GM18868 (cell line): ENCODE data around the gene DBH.
"Not testable (repeated sequence)": the region's sequence is repeated elsewhere in the genome, so short reads cannot be mapped to it uniquely, and the experiment has no call there.

Experiments
- ATAC-seq: cut with Tn5 transposase; IDR thresholded peaks from one replicate; pipeline ENCODE4 v1.9.1; 2021; ENCODE audit warnings: mild to moderate bottlenecking, moderate library complexity; ENCODE audit not compliant: unreplicated experiment

Gene DBH

DNA sequence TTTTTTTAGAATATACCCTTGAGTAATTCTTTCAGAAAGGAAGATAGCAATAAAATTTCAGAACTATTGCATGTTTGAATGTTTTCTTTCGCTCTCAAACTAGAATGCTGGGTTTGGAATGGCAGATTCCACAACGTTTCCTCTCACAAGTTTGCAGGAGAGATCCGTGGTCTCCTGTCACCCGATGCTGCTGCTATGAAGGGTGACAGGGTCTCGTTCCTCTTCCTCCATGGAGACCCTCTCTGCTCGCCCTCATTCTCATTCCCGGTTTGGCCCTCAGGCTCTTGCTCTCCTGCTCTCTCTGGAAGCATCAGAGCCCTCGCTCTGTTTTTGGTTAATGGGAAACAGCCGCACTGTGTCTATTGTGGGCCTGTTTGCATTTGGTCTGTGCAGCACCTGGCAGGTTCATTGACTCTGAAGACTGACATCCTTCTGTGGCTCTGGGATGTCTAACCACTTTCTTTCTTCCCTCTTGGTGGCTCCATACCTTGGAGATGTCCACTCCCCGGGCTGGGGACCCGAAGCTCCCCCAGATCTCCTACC, 14.4 kb upstream of the DBH start:
- ATAC-seq, result no peak

- no peak for ATAC-seq
Measured at GRCh38 chr9:133622555-133622954, 13.6 kb upstream of the DBH start.

DNA sequence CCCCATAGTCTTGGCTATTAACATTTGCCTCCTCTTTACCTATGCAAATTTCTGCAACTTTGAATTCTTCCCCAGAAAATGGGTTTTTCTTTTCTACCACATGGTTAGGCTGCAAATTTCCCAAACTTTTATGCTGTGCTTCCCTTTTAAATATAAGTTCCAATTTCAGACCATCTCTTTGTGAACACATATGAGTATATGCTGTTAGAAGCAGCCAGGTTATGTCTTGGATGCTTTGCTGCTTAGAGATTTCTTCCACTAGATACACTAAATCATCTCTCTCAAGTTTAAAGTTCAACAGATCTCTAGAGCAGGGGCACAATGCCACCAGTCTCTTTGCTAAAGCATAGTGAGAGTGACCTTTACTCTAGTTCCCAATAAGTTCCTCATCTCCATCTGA, 10.2 kb upstream of the DBH start:
- ATAC-seq, result not testable (repeated sequence)

- ATAC-seq, result no peak
Measured at GRCh38 chr9:133627341-133627740, 8.8 kb upstream of the DBH start.

GRCh38 chr9:133628766-133629165, 7.4 kb upstream of the DBH start:
- no peak for ATAC-seq

DNA sequence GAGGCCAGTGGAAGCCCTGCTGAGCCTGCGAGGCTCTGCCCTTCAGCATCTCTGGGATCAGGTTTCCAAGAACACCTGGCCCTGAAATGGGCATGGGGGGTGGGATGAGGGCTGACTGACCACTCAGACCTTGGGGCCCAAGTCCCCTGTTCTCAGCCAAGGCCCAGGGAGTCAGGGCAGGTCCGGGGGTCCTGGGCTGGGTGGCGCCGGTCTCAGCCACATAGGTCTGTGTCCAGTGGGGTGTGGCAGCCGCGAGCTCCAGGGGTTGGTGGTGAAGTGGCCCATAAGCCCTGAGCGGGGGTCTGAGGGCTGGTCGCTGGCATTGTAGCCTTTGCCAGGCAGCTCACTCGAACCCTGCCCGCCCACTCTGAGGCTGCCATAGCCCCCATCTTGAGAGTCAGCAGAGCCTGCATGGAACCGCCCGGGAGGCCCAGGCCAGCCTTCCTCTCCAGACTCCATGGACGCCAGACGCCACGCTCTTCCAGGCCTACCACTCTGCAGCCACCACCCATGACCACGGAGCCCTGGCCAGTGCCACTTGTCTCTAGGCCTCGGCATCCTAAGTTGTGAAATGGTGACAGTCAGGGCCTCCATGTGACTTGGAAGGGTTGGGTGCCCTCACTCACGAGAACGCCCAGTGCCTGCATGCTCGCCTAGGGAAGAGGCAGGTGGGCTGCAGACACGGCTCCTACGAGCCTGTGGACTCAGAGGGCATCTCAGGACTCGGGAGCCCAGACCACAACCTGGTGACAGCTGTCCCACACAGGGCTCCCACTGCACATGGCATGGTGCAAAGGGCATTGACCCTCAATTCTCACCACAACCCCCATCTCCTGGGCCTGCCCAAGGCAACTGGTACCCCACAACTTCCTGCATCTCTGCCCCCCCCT, 6.7 kb upstream of the DBH start:
- ATAC-seq, result no peak

GRCh38 chr9:133631111-133631510, 5.1 kb upstream of the DBH start:
- ATAC-seq, result no peak

DNA sequence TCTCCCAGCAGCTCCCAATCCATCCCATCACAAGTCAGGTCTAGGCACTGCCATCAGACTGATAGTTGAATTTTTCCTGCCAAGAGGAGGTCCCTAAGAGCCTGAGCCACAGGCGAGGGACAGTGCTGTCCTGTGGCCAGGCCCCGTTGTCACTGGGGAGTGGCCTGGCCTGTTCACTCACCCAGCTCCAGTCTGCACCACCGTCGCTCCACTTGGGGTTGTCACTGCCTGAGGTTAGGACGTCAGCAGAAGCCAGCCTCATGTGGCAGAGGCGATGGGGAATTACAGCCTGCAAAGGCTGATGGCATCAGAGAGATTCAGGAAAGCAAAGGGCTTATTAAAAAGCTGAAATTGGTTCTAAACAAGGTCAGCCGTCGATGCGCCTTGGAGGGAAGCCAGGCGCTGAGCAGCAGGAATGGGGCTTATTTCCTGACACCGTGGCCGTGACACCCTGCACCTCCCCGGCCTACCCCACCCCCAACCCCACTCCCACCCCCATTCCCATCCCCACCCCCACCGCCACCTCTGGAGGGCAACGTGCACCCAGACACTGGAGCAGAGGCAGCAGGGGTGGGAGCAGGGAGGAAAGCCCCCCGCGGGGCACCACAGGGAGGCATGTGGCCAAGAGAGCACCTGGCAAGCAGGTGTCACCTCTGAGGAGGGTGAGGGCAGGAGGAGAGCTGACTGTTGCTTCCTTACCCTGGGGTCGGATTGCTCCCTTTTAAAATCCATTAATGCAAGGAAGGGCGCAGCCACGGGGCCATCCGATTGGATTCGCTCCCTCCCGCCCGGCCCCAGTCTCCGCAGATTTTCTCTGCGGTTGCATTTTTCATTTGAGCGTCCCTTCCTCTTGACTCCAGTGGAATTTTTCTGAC, 3.1 kb upstream of the DBH start:
- no peak for ATAC-seq

DNA sequence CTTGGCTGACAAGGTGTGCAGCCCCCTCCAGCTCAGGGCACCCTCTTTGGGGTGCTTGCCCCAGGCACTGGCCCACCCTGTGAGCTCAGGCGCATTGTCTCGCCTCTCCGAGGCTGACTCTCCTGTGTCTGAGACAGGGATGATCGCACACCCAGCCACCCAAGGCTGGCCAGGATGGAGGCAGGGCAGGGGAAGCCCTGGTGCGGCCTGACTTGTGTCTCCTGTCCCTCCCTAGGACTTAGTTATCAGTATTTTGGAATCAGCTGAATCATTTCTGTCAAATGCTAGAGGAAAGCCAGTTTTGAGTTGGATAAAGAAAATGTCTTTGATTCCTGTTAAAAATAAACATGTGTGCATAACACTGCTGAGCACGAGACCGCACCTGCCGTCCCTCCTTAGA, 2.5 kb upstream of the DBH start:
- no peak for ATAC-seq

DNA sequence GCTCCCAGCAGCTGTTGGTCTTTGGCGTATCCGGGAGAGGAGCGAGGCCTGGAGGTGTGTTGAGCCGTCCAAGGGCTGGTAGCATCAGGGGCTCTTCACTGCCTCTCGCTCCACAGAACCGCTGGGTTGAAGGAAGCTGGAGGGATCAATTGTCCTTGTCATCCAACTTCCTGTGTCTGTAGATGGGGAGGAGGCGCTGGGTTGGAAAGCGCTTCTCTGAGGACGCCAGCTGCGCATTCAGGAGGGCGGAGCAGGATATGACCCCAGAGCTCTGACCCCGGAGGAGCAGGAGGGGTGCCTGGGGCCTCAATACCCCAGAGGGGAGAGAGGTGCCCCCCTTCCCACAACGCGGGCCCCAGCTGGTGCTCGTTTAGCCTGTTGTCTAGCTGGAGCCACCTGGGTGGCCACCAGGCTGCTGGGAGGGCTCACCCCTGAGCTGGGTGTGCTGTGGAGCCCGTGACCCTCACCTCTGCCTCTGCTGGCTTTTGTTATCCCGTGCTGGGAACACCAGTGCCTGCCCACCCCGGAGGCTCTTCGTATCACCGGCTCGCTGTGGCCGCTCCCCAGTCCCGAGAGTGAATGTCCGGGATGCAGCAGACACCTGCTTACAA, 2.0 kb upstream of the DBH start:
- no peak for ATAC-seq

DNA sequence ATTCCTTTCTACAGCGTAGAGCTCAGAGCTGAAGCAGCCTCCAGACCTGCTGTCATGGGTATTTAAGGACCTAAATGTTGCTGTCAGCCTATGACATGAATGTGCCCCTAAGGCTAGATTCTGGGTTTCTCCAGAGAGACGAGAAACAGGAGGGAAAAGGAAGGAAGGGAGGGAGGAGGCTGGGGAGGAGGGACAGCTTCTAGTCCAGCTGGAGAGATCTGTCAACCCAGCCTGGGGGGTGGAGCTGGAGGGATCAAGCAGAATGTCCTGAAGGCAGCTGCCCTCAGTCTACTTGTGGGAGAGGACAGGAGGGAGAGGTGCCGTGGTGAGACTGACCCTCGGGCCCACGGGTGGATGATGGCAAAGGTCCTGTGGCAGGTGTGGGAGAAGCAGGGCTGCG, 1.1 kb upstream of the DBH start:
- no peak for ATAC-seq

- no peak for ATAC-seq
Measured at GRCh38 chr9:133636902-133637301, 739 bp downstream of the DBH start.

GRCh38 chr9:133637451-133638055, 1.4 kb downstream of the DBH start:
- ATAC-seq, result no peak

DNA sequence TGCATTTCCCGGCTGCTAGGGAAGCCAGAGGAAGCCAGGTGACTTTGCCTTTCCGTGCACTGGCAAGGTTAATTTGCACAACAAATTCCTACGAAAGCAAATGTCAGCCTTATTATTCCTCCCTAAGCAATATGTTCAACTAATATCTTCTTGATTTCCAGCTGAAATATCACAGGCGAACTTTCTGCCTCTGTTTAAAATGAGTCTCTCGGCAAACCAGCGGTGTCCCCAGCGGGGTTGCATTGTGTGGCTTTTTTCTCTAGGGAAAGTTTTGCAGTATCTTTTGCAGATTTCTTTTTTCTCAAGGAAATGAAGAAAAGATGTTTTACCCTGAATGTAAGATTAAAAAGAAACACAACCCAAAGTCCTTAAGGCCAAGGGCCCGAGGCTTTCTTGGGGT, 1.9 kb downstream of the DBH start:
- ATAC-seq, result no peak

DNA sequence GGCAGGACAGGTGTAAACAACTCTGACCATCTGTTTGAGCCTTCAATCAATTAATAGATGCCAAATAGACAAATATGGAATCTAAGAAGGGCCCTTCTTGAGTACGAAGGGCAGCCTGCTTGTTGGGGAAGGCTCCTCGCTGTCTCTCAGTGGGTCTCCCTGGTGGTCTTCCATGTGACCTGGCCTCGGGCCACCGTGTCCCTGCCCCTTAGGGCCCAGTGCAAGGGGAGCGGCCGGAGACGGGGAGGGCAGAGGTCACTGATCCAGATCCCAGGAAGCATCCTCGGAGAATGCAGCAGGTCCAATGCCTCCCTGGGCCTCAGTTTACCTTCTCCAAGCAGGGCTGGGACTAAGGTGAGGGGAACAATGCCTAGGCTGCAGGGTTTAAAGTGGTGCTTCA, 2.5 kb downstream of the DBH start:
- ATAC-seq, result no peak

- no peak for ATAC-seq
Measured at GRCh38 chr9:133639613-133640012, 3.5 kb downstream of the DBH start.

DNA sequence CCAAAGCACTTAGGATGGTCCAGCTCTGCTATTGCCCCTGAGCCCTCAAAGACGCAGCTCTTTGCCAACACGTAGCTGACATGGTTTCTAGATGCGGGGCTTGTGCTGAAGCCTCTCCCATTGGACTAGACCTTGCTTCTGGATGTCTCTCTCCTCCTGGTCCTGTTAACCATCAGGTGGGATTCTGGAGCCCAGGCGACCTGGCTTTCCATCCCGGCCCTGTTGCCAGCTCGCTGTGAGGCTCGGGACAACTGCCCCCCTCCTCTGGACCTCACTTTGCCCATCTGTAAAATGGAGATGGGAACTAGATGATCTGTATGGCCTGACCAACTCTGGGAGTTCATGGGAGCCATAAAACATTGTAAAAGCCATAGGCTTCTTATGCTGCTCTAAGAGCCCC, 4.0 kb downstream of the DBH start:
- ATAC-seq, result no peak

DNA sequence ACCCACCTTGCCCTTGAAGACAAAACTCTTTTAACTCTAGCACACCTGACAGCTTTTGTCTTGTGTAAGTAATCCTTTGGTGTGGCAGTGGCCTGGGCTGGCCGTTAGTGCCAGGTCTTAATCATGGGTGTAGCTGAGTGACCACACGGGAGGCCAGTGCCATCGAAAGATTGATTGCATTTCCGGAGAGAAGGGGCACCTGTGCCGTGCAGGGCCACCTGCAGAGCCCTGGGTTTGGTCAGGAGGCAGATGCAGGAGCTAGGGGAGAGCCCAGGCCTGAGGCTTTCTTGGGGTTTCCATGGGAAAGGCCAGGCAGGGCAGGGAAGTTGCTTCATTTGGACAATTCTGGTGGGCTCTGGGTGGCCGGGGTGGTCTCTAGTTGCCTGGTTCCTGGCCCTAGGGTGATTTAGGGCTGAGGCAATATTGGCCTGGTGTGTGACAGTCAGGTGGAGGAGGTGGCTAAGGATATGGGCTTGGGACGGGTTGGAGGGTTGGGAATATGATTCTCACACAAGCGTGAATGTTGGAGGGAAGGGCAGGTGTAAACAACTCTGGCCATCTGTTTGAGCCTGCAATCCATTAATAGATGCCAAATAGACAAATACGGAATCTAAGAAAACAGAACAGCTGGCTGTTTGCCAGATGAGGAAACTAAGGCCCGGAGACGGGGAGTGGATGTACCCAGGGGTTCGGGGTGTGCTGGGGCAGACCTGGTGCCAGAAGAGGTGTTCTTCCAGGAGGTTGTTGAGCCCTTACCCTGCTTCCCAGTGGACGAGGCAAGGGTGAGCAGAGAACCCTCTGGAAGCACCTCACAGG, 4.6 kb downstream of the DBH start:
- ATAC-seq, result no peak

GRCh38 chr9:133641396-133641655, 5.2 kb downstream of the DBH start:
- ATAC-seq, result no peak

DNA sequence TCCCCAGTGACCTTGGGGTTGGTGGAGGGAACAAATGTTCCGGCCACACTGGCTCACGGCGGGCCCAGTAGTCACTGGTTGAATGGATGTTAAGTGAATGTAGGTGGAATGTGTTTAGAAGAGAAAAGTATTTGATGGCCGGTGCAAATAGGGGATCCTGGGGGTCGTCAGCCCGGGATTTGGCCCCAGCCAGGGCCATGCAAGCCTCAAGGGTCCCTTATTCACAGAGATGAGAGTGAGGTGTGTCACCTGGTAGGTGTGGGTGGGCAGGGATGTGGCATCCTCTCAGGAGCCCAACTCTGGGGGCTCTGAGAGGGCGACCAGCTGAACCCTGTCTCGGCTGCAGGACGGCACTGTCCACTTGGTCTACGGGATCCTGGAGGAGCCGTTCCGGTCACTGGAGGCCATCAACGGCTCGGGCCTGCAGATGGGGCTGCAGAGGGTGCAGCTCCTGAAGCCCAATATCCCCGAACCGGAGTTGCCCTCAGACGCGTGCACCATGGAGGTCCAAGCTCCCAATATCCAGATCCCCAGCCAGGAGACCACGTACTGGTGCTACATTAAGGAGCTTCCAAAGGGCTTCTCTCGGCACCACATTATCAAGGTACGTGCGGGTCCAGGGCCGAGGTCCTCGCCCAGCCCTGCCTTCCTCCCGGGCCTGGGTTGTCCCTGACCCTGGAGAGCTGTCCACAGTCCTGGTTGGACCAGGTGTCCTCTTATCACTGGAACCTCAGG, 5.9 kb downstream of the DBH start:
- no peak for ATAC-seq
